ENCODE data around the gene NPAS3. TPM values are rescaled to one million over a fixed set of nuclear protein-coding genes. Genes with fewer than 3 reads are reported as not detected.

NPAS3 gene
- total and polyA plus RNA-seq, 4 donors: 0.07 to 0.09 (median 0.08) TPM; not detected in 1

DNA sequence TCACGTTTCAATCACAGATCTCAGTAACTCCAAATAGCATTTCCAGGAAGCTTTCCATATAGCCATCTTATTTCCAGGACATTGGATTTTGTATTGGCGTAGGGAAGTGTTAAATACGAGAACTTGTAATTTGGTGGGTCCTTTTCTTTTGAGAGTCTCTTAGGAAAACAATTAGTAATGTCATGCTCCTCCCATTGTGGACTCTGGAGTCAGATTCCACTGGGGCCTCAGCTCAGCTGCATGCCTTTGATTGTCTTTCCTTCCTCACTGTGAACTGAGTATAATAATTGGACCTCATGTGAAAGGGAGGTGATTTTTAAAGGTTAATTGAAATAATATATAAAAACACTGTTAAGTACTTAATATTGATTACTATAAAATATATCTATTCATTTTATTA lies 462.6 kb downstream of the NPAS3 start:
- Histone ChIP-seq H3K27ac (ENCODE audit: low read depth in 1 of 2, low read length in 2 of 2) (no peak overlapping the region), H3K4me1 (ENCODE audit: control insufficient read depth in 4 of 4, insufficient read depth in 4 of 4, low read length in 3 of 4) (no peaks in the 10 kb centered on the region), H3K27me3 (ENCODE audit: control insufficient read depth in 4 of 4, insufficient read depth in 4 of 4, low read length in 3 of 4) (peaks cover 0 to 6% (median 0%) of the 10 kb centered on the region in 4 donors), H3K9ac (ENCODE audit: low read depth in 1 of 2, low read length in 2 of 2) (no peak overlapping the region), H3K9me3 (ENCODE audit: control insufficient read depth in 4 of 4, low read length in 3 of 4) (no peaks in the 10 kb centered on the region), H3K36me3 (ENCODE audit: control insufficient read depth in 4 of 4, insufficient read depth in 3 of 4, low read depth in 1 of 4, low read length in 3 of 4) (no peaks in the 10 kb centered on the region), H3K4me3 (ENCODE audit: low read depth in 1 of 3, low read length in 3 of 3) (no peak overlapping the region)
- 71% methylated on average over 3 of the region's 3 CpGs for WGBS
- no peak for DNase-seq (ENCODE audit: low spot score)
- TF ChIP-seq, protein P1, sequence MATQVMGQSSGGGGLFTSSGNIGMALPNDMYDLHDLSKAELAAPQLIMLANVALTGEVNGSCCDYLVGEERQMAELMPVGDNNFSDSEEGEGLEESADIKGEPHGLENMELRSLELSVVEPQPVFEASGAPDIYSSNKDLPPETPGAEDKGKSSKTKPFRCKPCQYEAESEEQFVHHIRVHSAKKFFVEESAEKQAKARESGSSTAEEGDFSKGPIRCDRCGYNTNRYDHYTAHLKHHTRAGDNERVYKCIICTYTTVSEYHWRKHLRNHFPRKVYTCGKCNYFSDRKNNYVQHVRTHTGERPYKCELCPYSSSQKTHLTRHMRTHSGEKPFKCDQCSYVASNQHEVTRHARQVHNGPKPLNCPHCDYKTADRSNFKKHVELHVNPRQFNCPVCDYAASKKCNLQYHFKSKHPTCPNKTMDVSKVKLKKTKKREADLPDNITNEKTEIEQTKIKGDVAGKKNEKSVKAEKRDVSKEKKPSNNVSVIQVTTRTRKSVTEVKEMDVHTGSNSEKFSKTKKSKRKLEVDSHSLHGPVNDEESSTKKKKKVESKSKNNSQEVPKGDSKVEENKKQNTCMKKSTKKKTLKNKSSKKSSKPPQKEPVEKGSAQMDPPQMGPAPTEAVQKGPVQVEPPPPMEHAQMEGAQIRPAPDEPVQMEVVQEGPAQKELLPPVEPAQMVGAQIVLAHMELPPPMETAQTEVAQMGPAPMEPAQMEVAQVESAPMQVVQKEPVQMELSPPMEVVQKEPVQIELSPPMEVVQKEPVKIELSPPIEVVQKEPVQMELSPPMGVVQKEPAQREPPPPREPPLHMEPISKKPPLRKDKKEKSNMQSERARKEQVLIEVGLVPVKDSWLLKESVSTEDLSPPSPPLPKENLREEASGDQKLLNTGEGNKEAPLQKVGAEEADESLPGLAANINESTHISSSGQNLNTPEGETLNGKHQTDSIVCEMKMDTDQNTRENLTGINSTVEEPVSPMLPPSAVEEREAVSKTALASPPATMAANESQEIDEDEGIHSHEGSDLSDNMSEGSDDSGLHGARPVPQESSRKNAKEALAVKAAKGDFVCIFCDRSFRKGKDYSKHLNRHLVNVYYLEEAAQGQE (IDR thresholded peaks at IDR 0.05): no peak
- no peak for TF ChIP-seq RAD21 (IDR thresholded peaks at IDR 0.05)
- TF ChIP-seq, protein P2, sequence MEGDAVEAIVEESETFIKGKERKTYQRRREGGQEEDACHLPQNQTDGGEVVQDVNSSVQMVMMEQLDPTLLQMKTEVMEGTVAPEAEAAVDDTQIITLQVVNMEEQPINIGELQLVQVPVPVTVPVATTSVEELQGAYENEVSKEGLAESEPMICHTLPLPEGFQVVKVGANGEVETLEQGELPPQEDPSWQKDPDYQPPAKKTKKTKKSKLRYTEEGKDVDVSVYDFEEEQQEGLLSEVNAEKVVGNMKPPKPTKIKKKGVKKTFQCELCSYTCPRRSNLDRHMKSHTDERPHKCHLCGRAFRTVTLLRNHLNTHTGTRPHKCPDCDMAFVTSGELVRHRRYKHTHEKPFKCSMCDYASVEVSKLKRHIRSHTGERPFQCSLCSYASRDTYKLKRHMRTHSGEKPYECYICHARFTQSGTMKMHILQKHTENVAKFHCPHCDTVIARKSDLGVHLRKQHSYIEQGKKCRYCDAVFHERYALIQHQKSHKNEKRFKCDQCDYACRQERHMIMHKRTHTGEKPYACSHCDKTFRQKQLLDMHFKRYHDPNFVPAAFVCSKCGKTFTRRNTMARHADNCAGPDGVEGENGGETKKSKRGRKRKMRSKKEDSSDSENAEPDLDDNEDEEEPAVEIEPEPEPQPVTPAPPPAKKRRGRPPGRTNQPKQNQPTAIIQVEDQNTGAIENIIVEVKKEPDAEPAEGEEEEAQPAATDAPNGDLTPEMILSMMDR (IDR thresholded peaks at IDR 0.05; ENCODE audit: low read depth, low read length, missing input control): no peak
- no peak for TF ChIP-seq TAF1 (conservative IDR thresholded peaks at IDR 0.05)
- TF ChIP-seq FOXA1 (IDR thresholded peaks at IDR 0.05): no peak
- TF ChIP-seq HNF4A (conservative IDR thresholded peaks at IDR 0.05): no peak
- TF ChIP-seq JUND (IDR thresholded peaks at IDR 0.05): no peak
- no peak for TF ChIP-seq FOXA2 (IDR thresholded peaks at IDR 0.05)
- TF ChIP-seq GABPA (IDR thresholded peaks at IDR 0.05 in 1 of 2, conservative IDR thresholded peaks at IDR 0.05 in 1 of 2): no peak
- TF ChIP-seq, protein P3, sequence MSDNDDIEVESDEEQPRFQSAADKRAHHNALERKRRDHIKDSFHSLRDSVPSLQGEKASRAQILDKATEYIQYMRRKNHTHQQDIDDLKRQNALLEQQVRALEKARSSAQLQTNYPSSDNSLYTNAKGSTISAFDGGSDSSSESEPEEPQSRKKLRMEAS (IDR thresholded peaks at IDR 0.05): no peak
- no peak for TF ChIP-seq EGR1 (IDR thresholded peaks at IDR 0.05; ENCODE audit: low read depth in 2 of 2)
- no peak for TF ChIP-seq SP1 (IDR thresholded peaks at IDR 0.05)
- TF ChIP-seq HNF4G (IDR thresholded peaks at IDR 0.05): no peak
- TF ChIP-seq, protein P4, sequence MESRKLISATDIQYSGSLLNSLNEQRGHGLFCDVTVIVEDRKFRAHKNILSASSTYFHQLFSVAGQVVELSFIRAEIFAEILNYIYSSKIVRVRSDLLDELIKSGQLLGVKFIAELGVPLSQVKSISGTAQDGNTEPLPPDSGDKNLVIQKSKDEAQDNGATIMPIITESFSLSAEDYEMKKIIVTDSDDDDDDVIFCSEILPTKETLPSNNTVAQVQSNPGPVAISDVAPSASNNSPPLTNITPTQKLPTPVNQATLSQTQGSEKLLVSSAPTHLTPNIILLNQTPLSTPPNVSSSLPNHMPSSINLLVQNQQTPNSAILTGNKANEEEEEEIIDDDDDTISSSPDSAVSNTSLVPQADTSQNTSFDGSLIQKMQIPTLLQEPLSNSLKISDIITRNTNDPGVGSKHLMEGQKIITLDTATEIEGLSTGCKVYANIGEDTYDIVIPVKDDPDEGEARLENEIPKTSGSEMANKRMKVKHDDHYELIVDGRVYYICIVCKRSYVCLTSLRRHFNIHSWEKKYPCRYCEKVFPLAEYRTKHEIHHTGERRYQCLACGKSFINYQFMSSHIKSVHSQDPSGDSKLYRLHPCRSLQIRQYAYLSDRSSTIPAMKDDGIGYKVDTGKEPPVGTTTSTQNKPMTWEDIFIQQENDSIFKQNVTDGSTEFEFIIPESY (IDR thresholded peaks at IDR 0.05): no peak
- TF ChIP-seq RXRA (IDR thresholded peaks at IDR 0.05): no peak
- no peak for TF ChIP-seq YY1 (IDR thresholded peaks at IDR 0.05)
- TF ChIP-seq, protein P5, sequence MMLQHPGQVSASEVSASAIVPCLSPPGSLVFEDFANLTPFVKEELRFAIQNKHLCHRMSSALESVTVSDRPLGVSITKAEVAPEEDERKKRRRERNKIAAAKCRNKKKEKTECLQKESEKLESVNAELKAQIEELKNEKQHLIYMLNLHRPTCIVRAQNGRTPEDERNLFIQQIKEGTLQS (IDR thresholded peaks at IDR 0.05): no peak

Measured in liver (tissue), 9 donors.